ENCODE results near the gene TSPAN9. TPM values are rescaled to one million over a fixed set of nuclear protein-coding genes. Genes with fewer than 3 reads are reported as not detected.

Gene TSPAN9
- total and polyA plus RNA-seq, 2 experiments from 2014 or later, result 6.0 to 31.5 TPM

DNA sequence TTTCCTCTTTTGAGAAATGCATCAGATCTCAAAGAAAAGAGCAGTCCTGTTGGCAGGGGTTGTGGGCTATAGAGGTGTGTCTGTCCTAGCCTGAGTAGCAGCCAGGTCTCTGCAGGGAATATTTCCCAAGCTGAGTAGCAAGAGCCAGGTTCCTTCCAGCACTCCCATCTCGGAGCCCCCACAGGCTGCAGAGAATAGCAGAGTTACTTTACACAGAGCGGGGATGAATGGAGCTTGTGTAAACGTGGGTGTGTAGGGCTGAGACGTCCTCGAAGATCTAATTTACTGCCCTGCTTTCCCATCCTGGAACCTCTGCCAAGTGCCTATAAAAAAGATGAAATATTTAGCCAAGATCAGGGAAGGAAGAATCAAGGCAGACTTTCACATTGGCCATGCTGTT is 156.6 kb downstream of the TSPAN9 start (continued):
- TF ChIP-seq, protein P1, sequence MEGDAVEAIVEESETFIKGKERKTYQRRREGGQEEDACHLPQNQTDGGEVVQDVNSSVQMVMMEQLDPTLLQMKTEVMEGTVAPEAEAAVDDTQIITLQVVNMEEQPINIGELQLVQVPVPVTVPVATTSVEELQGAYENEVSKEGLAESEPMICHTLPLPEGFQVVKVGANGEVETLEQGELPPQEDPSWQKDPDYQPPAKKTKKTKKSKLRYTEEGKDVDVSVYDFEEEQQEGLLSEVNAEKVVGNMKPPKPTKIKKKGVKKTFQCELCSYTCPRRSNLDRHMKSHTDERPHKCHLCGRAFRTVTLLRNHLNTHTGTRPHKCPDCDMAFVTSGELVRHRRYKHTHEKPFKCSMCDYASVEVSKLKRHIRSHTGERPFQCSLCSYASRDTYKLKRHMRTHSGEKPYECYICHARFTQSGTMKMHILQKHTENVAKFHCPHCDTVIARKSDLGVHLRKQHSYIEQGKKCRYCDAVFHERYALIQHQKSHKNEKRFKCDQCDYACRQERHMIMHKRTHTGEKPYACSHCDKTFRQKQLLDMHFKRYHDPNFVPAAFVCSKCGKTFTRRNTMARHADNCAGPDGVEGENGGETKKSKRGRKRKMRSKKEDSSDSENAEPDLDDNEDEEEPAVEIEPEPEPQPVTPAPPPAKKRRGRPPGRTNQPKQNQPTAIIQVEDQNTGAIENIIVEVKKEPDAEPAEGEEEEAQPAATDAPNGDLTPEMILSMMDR (conservative IDR thresholded peaks at IDR 0.05; ENCODE audit: low read depth in 2 of 2), result no peak
- TF ChIP-seq STAT1 (IDR thresholded peaks at IDR 0.05; ENCODE audit: unreplicated experiment) (no peak), NANOG (IDR thresholded peaks at IDR 0.05; ENCODE audit: borderline replicate concordance) (no peak), ZNF462 (CRISPR knock-in tag; IDR thresholded peaks at IDR 0.05) (no peak), ZNF114 (CRISPR knock-in tag; IDR thresholded peaks at IDR 0.05) (no peak)

- Mint-ChIP-seq H3K4me1 (peaks cover 49% of the 10 kb centered on the region), H3K9me3 (no peaks in the 10 kb centered on the region), H3K4me3 (no peak overlapping the region), H3K27ac (no peak overlapping the region), H3K36me3 (ENCODE audit: low read depth) (no peaks in the 10 kb centered on the region; the same call in 2 of the 3 replicates), H3K27me3 (ENCODE audit: insufficient read depth, low read depth, poor library complexity) (peaks cover 9% of the 10 kb centered on the region)
- TF ChIP-seq STAT1 (IDR thresholded peaks at IDR 0.05; ENCODE audit: unreplicated experiment) (no peak), REST (IDR thresholded peaks at IDR 0.05; ENCODE audit: unreplicated experiment) (no peak), POLR2AphosphoS5 (IDR thresholded peaks at IDR 0.05; ENCODE audit: low read depth) (no peak), EZH2 (IDR thresholded peaks at IDR 0.05; ENCODE audit: low read depth, unreplicated experiment) (no peak)
- H2AFZ ChIP-seq, result no peak overlapping the region
- H3F3A ChIP-seq (replicated peaks; ENCODE audit: low read depth), result no peaks in the 10 kb centered on the region
- no peak overlapping the region for H3K4me3 ChIP-seq
- H3K4me1 ChIP-seq (ENCODE audit: insufficient read depth), result peaks cover 9% of the 10 kb centered on the region
- no peak overlapping the region for H3K27ac ChIP-seq (ENCODE audit: low read depth)
- H3K9me2 ChIP-seq (ENCODE audit: insufficient read depth), result no peaks in the 10 kb centered on the region
- no peaks in the 10 kb centered on the region for H3K79me2 ChIP-seq (replicated peaks; ENCODE audit: insufficient read depth)
- no peaks in the 10 kb centered on the region for H4K20me1 ChIP-seq (replicated peaks; ENCODE audit: insufficient read depth)
- DNase-seq (ENCODE audit: low spot score) (peak; percentile 74), ATAC-seq (peak; percentile 89)
- H3K4me2 ChIP-seq, result no peak overlapping the region
- H3K27me3 ChIP-seq (ENCODE audit: insufficient read depth), result no peaks in the 10 kb centered on the region
- no peaks in the 10 kb centered on the region for H3K36me3 ChIP-seq (ENCODE audit: insufficient read depth)
These were observed 159.4 kb downstream of the TSPAN9 start for GRCh38 chr12:3236345-3237187.
